Measurements from ENCODE around the gene KHDC3L.

Gene KHDC3L

GRCh38 chr6:73394577-73395354 is 32.3 kb downstream of the KHDC3L start, which contains the start of gene DDX43:
TSS of gene DDX43 (plus strand) at chr6:73394828. CDS start at chr6:73394906, 78 bp downstream.
- Histone ChIP-seq H3K9me3 (ENCODE audit: severe bottlenecking) (no peaks in the 10 kb centered on the region), H3K4me3 (ENCODE audit: low read depth, low read length) (no peak within 1 kb of the TSS), H3K27ac (no peak within 1 kb of the TSS), H3K36me3 (no peaks in the 10 kb centered on the region), H3K27me3 (ENCODE audit: insufficient read depth, low read depth, severe bottlenecking) (no peaks in the 10 kb centered on the region)
- no peak for TF ChIP-seq CTCF (IDR thresholded peaks at IDR 0.05; ENCODE audit: low read depth, low read length)
- no peak for DNase-seq

- no peak overlapping the region for H3K4me3 ChIP-seq (ENCODE audit: low read depth, low read length)
- no peak for DNase-seq
Observed at GRCh38 chr6:73395875-73396274, 33.4 kb downstream of the KHDC3L start.

GRCh38 chr6:73400656-73401055 is 38.2 kb downstream of the KHDC3L start:
- Histone ChIP-seq H3K27ac (no peak overlapping the region), H3K4me3 (ENCODE audit: low read depth, low read length) (no peak overlapping the region), H3K9me3 (ENCODE audit: severe bottlenecking) (no peaks in the 10 kb centered on the region), H3K27me3 (ENCODE audit: insufficient read depth, low read depth, severe bottlenecking) (no peaks in the 10 kb centered on the region), H3K36me3 (no peaks in the 10 kb centered on the region)
- TF ChIP-seq CTCF (IDR thresholded peaks at IDR 0.05; ENCODE audit: low read depth, low read length): no peak
- no peak for DNase-seq

More at GRCh38 chr6:73395875-73396274, 33.4 kb downstream of the KHDC3L start:
- no peak for TF ChIP-seq CTCF (IDR thresholded peaks at IDR 0.05; ENCODE audit: low read depth, low read length)
- Histone ChIP-seq H3K27me3 (ENCODE audit: insufficient read depth, low read depth, severe bottlenecking) (no peaks in the 10 kb centered on the region), H3K9me3 (ENCODE audit: severe bottlenecking) (no peaks in the 10 kb centered on the region), H3K36me3 (no peaks in the 10 kb centered on the region), H3K27ac (no peak overlapping the region)

GRCh38 chr6:73409395-73409794 is 46.9 kb downstream of the KHDC3L start:
- no peak for TF ChIP-seq CTCF (IDR thresholded peaks at IDR 0.05; ENCODE audit: low read depth, low read length)
- Histone ChIP-seq H3K36me3 (no peaks in the 10 kb centered on the region), H3K27ac (no peak overlapping the region), H3K4me3 (ENCODE audit: low read depth, low read length) (no peak overlapping the region), H3K27me3 (ENCODE audit: insufficient read depth, low read depth, severe bottlenecking) (no peaks in the 10 kb centered on the region), H3K9me3 (ENCODE audit: severe bottlenecking) (no peaks in the 10 kb centered on the region)
- DNase-seq: no peak

- Histone ChIP-seq H3K9me3 (ENCODE audit: severe bottlenecking) (no peaks in the 10 kb centered on the region), H3K27ac (no peak overlapping the region), H3K36me3 (no peaks in the 10 kb centered on the region), H3K27me3 (ENCODE audit: insufficient read depth, low read depth, severe bottlenecking) (no peaks in the 10 kb centered on the region), H3K4me3 (ENCODE audit: low read depth, low read length) (no peak overlapping the region)
- DNase-seq: no peak
- no peak for TF ChIP-seq CTCF (IDR thresholded peaks at IDR 0.05; ENCODE audit: low read depth, low read length)
Observed at GRCh38 chr6:73413102-73413501, 50.6 kb downstream of the KHDC3L start.

Data from WERI-Rb-1 (cell line).